Fibroblast of skin of left biceps (primary cell): ENCODE results near the gene PDE4B.

ENCODE experiments used
- DNase-seq, 2 experiments: peaks; one replicate each; pipeline ENCODE4 v3.0.0-alpha.2; 2013; ENCODE audit warnings: low read depth in 2 of 2

The PDE4B gene

DNA sequence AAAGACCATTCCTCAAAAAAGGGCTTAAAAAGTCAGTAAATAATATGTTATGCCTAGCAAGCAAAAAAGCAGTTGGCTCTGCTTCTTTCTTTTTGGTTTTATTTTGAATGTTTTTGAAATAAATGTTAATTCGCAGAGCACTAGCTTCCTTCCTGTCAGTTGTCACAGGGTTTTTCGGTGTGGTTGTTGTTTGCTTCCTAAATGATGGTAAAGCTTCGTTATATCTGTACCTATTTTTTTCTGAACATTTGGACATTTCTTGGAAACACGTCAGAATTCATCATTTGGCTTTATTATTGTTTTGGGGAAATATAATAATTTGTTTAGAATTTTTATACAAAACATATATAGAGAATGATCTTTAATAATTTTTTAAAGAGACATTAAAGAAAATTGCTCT is 389.3 kb downstream of the PDE4B start:
- DNase-seq: no peak

- peak; percentile 49 to 52 for DNase-seq
These were observed 390.0 kb downstream of the PDE4B start for GRCh38 chr1:66182551-66183178.

DNA sequence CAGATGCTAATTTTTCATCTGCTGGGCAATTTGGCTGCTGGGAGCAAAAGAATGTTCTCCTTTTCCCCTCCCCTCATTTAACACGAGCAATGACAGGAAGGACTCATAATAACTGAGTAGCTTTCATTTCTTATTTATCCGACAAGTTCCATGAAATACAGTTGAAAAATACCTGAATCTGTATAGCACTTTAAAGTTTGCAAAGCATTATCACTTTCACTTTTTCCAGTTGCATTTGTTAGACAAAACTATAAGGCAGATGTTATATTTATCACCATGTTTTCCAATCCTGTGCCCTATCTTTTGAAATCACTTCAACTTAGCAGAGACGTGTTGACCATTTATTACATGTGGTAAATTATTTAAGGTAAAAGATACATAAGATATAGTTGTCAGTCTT is 390.7 kb downstream of the PDE4B start:
- no peak for DNase-seq

- DNase-seq: no peak
These were observed 404.4 kb downstream of the PDE4B start for GRCh38 chr1:66197120-66197519.

DNA sequence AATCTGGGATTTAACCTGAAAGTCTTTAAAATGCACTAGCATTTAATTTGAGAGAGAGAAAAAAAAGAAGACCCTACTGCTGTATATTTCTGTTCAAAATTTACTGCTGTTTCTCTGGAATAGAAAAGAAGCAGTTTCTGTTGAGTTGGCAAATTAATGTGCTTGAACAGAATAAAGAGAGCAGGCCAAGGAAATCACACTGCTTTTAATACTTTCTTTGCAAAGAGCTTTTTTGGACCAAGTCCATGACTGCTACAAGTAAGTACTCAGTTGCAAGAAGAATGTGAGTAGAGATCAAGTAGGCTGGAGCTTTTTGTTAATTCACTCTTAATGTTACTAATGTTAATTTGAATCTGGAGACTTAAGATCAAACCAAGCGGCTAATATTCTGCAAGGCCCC is 405.1 kb downstream of the PDE4B start:
- no peak for DNase-seq

- no peak for DNase-seq
These were observed 414.0 kb downstream of the PDE4B start for GRCh38 chr1:66206563-66207144.

DNA sequence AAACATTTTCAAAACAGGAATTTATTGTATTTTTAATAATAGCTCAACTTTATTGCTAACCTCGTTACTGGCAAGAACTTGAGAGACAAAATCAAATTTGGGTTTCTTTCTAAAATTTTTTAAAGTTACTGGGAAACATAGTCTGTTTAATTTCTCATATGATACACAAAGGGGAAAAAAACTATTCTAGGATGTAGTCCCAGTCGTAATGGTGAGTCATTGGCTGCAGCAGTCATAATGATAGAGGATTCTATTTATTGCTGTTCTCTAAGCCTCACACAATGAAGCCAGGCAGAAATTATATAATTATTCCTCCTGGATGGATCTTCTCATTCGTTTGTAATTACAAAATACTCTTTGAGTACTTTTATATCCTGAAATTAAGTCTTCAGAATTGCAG is 414.8 kb downstream of the PDE4B start:
- DNase-seq: no peak

DNA sequence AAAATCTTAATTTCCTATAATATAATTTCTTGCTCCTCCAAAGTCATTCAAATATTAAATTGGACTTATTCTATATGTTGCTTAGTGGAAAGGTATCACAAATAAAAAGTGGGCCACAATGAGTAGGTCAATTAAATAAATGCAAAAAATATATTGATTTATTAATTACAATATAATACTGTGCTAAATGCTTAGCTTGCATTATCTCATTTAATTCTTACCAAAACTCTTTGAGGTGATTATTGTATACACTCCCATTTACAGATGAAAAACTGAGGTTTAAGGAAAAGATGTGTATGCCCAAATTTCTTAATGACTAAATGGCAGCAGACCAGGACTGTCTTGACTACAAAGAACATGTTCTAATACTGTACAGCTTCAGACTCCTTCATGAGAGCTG is 415.9 kb downstream of the PDE4B start:
- no peak for DNase-seq

GRCh38 chr1:66210635-66211244 is 418.0 kb downstream of the PDE4B start:
- DNase-seq: no peak

GRCh38 chr1:66211521-66211920 is 418.8 kb downstream of the PDE4B start:
- no peak for DNase-seq

GRCh38 chr1:66213491-66213890 is 420.8 kb downstream of the PDE4B start:
- DNase-seq: no peak

GRCh38 chr1:66214901-66215300 is 422.2 kb downstream of the PDE4B start:
- no peak for DNase-seq

DNA sequence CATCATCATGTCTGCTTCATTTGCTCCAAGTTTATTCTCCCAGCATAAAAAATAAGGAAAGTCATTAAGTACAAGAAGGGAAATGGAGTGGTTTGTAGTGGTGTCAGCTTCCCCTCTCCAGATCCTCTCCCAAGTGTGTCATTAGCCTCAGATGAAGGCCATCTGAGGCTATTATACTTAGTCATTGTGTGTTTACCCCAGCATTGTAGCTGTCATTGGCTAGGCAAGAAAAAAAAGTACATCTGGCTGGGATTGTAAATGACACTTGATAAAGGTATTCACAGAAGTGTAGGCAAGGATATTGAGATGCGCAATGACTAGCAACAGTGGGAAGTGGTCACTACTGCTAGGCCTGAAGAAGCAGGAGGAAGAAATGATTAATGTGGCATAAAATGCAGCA is 424.3 kb downstream of the PDE4B start:
- DNase-seq: peak in 1 of 2 experiments; percentile 18

DNA sequence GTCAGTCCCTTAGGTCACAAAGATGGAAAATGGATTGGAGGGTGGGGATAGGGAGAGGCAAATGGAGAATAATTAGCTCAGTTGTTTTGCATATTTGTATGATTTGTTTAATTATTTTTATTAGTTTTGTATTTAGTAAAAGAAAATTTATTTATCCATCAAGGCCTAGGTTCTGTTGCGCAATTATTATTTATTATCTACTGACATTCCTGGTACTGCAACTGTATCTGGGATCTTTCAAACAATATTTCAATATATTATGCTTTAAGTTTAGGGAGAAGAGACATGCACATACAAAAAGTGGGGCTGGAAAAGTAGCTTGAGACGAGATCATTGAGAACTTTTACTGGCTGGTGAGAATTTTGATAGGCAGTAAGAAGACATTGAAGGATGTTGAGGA is 424.9 kb downstream of the PDE4B start:
- DNase-seq: no peak

DNA sequence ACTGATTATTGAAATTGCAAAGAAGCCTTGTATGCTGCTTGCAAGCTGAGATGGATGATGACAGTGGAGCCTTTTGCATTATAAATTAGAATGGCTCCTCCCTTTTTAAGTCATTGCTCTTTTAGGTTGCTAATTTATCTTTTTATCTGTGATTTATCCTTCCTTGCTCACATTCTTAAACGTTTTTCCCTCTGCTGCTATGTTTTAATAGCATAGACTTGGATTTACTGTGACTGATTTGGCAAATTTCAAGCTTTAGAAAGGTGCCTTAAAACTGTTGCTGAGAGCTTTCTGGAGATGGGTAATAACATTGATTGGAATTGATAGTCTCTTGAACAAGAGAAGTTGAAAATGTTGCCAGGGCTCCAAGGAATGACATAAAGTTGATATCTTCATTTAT is 427.8 kb downstream of the PDE4B start:
- DNase-seq: no peak

GRCh38 chr1:66223681-66224080 is 431.0 kb downstream of the PDE4B start:
- no peak for DNase-seq

GRCh38 chr1:66226985-66227384 is 434.3 kb downstream of the PDE4B start:
- DNase-seq: no peak

DNA sequence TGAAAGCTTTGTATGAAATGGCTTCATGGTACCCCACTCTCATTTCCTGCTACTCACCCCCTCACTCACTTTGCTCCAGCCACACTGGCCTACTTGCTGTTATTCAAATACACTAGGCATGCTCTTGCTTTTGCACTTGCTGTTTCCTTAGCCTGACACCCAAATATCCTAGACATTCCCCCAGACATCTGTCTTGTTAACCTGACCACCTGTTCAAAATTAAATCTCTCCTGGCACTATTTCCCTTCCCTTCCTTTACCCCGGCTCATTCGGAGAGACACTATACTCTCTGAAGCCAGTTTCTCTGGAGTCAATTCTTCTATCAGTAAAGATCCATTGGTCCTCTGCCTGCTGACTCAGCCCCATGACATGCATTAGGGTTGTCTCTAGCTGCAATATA is 435.3 kb downstream of the PDE4B start:
- no peak for DNase-seq

DNA sequence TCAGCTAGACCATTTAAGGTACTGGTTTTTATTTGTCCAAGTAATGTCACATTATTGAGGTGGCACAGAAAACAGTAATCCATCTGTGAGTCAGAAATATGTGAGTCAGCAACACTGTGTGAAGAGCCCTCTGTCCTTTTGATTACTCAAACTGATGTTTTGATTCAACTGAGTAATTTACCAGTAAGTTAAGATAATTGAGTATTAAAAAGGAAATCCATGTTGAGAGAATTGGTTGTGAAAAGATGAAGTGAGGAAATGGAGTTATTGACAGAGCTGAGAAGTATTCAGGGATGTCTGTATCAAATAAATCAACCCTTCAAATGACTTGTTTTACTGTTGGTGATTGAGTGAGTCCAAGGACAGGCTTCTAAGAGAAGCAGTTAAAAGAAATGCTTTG is 438.5 kb downstream of the PDE4B start:
- no peak for DNase-seq

GRCh38 chr1:66231681-66232463 is 439.2 kb downstream of the PDE4B start:
- DNase-seq: no peak

DNA sequence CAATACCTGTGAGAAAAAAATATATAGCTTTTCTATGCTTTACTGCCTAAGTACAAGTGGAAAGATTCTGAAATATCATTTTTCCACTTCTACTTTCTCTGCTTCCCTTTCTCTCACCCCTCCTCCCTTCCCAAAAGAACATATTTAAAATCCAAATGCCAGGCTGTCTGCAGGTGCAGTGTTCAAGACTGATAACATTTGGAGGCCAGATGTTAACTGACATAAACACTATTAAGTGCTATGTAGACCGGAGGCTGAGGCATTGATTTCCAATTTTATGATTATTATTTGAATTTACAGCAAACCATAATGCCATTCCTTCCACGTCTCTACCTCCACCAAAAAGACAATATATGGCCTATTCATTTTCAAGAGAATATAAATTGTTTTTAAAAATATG is 444.3 kb downstream of the PDE4B start:
- no peak for DNase-seq

- no peak for DNase-seq
These were observed 445.2 kb downstream of the PDE4B start for GRCh38 chr1:66237722-66238479.
